ENCODE results near the gene LYPD8.

GRCh38 chr1:248791010-248791409, 35.5 kb upstream of the LYPD8 start:
- TF ChIP-seq CTCF (IDR thresholded peaks at IDR 0.05; ENCODE audit: insufficient read depth, low read depth, low read length) (no peak), EZH2 (IDR thresholded peaks at IDR 0.05; ENCODE audit: insufficient read depth, low read length) (no peak)
